AG09319 (cell line): ENCODE results near the gene FNDC3B.

Experiments used
- DNase-seq: peaks from one replicate; pipeline ENCODE4 v3.0.0-alpha.2; 2010; ENCODE audit warnings: low read depth; ENCODE audit errors: extremely low read depth
- CTCF ChIP-seq: IDR thresholded peaks from 2 replicates; pipeline ENCODE4 v1.5.1; 2011; ENCODE audit warnings: low read depth, mild to moderate bottlenecking, inconsistent platforms, low read length, moderate library complexity

Gene FNDC3B

GRCh38 chr3:172369590-172370259, 330.3 kb downstream of the FNDC3B start:
- no peak for DNase-seq
- TF ChIP-seq CTCF, result no peak

DNA sequence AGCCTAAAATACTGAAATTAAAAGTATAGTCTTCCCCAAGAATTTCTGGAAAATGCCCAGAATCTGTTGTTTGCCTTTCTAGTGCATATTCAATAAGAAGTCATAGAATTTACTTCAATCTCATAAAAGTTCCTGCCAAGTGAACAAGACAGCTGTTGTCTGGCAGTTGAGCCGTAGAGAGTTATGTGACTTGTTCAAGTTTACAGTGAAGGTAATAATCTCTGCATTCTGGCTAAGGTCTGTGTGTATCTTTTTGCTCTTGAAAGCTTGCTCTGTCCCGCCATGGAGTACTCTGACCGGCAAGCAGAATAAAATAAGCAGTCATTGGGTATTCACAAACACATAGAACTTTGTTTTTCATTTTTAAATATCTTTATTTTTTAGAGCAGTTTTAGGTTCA, 331.0 kb downstream of the FNDC3B start:
- TF ChIP-seq CTCF, result no peak
- DNase-seq, result no peak

- no peak for TF ChIP-seq CTCF
- DNase-seq, result no peak
Measured at GRCh38 chr3:172371544-172371943, 332.2 kb downstream of the FNDC3B start.

GRCh38 chr3:172372895-172373294, 333.5 kb downstream of the FNDC3B start:
- no peak for TF ChIP-seq CTCF

GRCh38 chr3:172373912-172374311, 334.5 kb downstream of the FNDC3B start:
- no peak for DNase-seq
- TF ChIP-seq CTCF, result no peak

More at GRCh38 chr3:172372895-172373294, 333.5 kb downstream of the FNDC3B start:
- DNase-seq, result no peak

DNA sequence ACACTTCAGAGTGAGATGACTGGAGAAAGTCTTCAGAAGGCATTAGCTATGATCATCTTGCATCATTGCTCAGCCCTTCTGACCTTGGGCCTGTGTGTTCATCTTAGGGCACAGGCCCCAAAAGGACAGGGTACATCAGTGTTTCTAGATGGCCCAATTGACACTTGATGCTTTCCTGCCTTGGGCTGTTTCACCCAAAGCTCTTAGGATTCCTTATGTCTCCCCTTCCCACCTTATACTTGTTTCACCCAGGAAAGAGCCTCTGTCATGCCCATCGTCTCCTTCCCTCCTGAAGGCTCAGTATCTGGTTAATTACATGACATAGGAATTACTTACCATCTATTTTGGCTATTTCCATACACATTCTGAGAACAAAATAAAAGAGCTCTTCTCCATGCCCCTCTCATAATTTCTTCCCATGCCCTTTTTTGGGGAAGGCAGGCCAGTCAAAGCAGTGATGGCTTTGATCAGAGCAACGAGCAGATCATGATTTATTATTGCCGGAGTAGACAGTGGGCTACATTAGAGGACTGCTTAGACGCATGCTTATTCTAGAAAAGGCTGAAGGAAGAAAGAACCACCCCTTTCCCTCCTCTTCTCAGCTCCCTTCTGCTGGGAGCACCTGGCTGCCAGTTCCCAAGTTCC, 335.9 kb downstream of the FNDC3B start:
- DNase-seq, result no peak
- no peak for TF ChIP-seq CTCF

DNA sequence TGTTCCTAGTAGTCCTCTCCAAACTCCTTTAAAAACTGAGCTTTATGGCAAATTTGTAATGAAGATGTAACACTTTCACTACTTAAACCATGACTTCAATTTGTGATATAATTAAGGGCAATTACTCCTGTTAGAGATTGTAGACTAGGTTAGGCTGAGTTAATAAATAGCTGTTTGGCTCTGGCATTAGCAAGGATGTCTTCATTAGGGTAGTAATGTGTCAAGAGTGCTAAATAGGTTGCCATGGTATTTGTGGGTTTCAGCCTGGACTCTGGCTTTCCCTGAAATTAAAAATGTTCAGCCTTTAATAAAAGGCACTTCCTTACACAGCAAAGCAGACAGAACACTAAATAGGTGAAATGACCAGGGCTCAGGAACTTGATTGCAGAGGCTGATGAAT, 337.0 kb downstream of the FNDC3B start:
- no peak for DNase-seq
- TF ChIP-seq CTCF, result no peak
